Inflammatory macrophage treated with lipopolysaccharide for 4 hours (primary cell): ENCODE data around the gene TMEM44.

Experiments
- DNase-seq: peaks from one replicate; pipeline ENCODE4 v3.0.0-alpha.2; 2020

TMEM44 gene

GRCh38 chr3:194633349-194634004 lies at the start of gene TMEM44:
Gene TMEM44 (minus strand): TSS chr3:194633419. CDS start chr3:194633215, 204 bp downstream.
- DNase-seq: peak; percentile 75

- peak; percentile 63 for DNase-seq
Measured at GRCh38 chr3:194682694-194683310, 49.6 kb upstream of the TMEM44 start.

- no peak for DNase-seq
Measured at GRCh38 chr3:194682189-194682693, 49.0 kb upstream of the TMEM44 start.

DNA sequence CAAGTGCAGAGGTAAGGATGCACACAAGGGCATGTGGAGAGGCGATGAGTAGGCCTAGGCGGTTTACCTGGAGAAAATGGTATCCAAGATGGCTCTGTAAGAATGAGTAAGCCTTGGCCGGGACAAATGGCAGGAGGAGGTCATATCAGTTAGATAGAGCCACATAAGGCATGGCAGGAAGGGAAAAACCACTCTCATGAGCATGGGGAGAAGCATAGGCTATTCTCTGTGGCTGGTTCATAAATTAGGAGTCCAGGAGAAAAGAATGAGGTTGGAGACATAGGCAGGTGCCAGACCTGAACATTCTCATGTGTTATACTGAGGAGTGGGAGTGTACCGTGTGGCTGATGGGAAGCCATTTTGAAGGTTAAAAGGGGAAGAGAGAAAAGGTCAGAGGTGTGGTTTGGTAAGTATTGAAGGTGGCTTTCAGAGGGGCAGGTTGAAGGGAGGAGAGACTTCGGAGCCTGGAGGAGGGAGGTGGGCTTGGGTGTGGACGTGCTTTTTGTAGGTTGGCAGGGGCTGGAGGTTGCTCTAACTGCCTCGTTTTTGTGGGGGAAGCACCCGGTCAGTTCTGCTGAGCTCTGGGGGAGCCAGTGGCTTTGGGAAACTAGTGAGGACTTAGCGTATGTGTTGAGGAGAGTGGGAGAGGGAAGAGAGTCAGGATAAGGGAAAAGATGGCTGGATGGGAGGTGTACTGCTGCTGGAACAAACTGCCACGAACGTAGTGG lies 47.8 kb upstream of the TMEM44 start:
- no peak for DNase-seq

GRCh38 chr3:194676471-194676870 lies 43.3 kb upstream of the TMEM44 start:
- no peak for DNase-seq

DNA sequence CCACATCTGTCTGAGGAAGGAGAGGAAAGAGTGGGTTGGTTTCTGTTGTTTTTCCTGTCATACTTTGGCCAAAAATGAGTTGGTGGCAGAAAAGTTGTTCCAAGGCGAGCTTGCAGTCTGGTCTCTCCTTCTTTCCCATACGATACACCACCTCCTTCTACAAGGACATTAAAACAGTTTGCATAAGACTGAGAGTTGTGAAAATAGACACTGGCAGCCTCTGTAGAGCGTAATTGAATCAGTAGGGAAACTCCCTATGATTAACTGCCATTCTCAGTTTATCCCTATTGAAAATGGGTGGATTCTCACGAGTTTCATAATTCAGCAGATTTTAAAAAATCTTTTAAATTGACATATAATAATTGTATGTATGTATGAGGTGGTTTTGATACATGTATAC lies 42.5 kb upstream of the TMEM44 start:
- DNase-seq: peak; percentile 65

DNA sequence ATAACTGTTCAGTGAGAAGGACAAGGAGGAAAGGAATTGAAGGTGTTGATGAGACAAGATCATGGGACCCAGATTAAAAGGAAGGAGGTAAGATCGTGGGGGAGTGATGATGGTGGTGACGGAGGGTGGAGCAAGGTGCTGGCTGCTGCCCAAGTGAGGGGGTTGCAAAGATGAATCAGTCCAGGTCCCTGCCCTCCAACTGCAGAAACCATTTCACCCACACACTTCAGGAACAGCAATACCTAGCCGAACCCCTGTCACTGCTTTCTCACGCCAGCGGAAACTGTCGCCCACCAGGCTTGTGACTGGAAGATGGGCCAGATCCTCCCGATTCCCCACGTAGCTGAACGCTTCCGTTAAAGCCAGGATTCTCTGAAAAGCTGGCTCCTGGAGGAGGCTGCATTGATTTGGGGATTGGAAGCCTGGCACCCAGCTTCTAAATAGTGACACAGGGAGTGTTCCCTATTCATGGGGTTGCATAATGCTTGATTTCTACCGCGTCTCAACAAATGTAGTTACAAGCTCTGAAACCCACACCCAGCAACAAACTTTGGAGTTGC lies 41.9 kb upstream of the TMEM44 start:
- peak; percentile 49 for DNase-seq

GRCh38 chr3:194673761-194674160 lies 40.5 kb upstream of the TMEM44 start:
- no peak for DNase-seq

GRCh38 chr3:194672876-194673275 lies 39.7 kb upstream of the TMEM44 start:
- peak; percentile 29 for DNase-seq

DNA sequence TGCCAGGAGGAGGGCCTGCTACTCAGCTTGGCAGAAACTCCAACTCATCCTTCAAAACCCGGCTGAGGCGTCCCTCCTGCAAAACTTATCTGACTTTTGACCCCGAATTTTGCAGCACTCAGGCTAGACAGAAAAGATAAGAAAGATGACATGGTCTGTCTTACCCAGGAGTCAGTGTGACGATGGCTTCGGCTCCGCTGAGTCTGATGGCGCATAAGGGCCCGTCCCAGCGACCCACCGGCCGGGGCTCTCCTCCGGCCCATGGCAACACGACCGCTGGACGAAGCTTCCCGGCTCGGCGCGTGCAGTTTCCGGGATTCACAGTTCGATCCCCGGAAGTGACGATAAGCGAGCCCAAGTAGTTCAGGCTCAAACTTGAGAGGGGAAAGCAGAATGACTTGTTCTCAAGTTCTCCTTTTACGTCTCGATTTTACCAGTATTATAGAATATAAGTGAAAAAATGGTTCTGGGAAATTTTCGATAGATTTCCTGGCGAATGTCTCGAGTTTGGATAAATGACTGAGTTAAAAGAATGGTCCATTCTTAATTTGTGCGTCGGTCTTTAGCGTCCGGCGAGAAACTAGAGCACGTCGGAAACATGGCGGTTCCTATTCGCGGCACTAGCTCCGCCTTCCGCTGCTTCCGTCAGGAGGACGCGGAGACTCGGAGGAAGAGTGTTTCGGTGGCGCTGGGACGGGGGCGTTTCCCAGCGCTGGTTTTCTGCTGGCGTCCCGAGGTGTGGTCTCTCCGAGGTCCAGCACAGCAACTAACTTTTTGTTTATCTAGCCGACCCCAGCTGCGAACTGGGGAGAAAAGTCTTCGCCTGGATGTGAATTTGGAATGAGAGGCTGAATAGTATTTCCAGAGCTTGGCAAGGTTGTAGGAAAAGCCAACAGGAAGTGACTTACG lies 38.9 kb upstream of the TMEM44 start, which contains the start of gene LSG1:
TSS of gene LSG1 (minus strand) at position 292 of the 909 bp plus-strand sequence. CDS start at position 263, 29 bp downstream.
- DNase-seq: peak; percentile 96

- DNase-seq: peak; percentile 40
Measured at GRCh38 chr3:194671511-194671899, 38.3 kb upstream of the TMEM44 start.

DNA sequence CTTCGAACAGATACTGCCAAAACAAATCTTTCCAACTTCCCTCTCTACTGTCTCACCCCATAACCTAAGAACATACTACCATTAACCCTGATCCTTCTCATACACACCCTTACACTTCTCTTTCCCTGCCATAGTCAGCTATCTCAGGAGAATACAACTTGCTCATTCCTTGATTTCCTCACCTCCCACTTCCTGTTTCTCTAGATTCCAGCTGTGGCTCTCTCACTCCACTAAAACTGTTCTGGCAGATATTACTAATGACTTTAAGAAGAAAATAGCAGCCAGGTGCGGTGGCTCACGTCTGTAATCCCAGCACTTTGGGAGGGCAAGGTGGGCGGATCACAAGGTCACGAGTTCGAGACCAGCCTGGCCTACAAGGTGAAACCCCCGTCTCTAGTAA lies 34.1 kb upstream of the TMEM44 start:
- no peak for DNase-seq

GRCh38 chr3:194664857-194665256 lies 31.6 kb upstream of the TMEM44 start:
- no peak for DNase-seq

DNA sequence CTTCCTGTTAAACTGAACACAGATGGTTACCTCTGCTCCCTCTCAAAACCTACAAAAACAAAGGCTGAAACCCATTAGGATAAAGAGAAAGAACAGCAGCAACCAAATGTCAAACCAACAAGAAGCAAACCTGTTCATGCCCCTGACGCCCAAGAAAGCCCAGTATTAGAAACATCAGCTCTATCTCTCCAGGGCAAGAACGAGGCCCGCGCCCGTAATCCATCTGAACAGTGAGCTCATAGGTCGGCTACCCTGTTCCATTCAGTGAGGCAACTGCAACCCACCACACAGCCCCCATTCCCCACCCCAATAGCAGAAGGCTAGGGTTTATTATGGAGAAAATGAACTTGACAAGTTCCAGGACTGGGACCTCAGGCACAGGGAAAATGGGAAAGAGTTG lies 28.7 kb upstream of the TMEM44 start:
- no peak for DNase-seq

- no peak for DNase-seq
Measured at GRCh38 chr3:194661374-194661773, 28.2 kb upstream of the TMEM44 start.

DNA sequence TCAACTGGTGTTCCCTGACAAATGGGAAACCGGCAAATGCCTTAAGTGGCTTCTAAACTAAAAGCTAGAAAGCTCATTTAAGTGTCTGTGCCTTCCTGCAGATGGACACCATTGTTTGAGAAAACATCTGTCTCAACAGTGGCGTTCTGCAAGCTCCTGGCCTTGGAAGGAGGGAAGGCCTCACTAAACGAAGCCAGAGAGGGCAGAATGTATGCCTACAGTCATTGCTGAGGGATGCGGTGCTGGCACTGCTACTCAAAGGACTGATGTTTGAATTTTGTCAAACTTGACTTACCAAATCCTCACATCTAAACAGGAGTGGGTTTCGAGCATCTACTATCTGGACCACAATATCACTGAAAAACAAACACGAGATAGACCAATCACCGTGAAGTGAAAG lies 26.6 kb upstream of the TMEM44 start:
- no peak for DNase-seq

DNA sequence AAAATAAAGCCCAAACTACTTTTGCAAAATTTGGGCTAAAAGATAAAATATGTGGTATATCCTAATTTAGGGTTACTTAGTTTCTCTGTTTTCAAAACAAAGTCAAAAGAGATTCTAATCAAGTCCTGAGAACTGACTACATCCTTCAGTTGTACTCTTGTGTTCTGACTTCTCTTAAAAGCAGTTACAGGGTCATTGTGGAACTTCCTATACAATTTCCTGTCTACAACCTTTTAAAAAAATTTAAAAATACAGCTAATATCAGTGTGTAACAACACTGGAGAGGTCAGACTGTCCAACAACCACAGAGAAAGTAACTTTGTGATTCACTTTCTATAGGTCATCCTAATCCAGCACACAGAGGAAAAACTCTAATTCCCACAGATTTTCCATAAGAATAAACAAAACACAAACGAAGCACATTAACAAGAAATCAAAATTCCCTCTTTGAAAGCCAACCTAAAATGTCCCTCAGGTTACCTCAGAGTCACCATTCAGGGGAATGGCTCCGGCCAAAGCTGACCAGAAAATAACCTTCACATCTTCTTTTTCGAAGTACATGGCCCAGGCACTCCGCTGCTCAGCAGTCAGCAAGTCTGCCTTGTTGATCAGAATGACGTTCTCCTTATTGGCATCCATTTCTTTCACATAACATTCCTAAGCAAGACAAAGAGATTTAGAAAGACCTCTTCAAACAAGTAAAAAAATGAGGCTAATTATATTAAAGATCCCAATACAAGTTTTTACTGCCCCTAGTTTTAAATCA lies 25.4 kb upstream of the TMEM44 start:
- no peak for DNase-seq

GRCh38 chr3:194657439-194657838 lies 24.2 kb upstream of the TMEM44 start:
- no peak for DNase-seq

GRCh38 chr3:194654443-194654842 lies 21.2 kb upstream of the TMEM44 start:
- DNase-seq: no peak

- no peak for DNase-seq
Measured at GRCh38 chr3:194647747-194648146, 14.5 kb upstream of the TMEM44 start.

GRCh38 chr3:194642769-194643168 lies 9.6 kb upstream of the TMEM44 start:
- DNase-seq: no peak

GRCh38 chr3:194640829-194641228 lies 7.6 kb upstream of the TMEM44 start:
- DNase-seq: no peak
